GM21723 (cell line): ENCODE data around the gene KANK4.

ENCODE experiments used
- ATAC-seq: cut with Tn5 transposase; IDR thresholded peaks from one replicate; pipeline ENCODE4 v1.9.1; 2021; ENCODE audit warnings: mild to moderate bottlenecking, moderate library complexity; ENCODE audit not compliant: unreplicated experiment

KANK4 gene

DNA sequence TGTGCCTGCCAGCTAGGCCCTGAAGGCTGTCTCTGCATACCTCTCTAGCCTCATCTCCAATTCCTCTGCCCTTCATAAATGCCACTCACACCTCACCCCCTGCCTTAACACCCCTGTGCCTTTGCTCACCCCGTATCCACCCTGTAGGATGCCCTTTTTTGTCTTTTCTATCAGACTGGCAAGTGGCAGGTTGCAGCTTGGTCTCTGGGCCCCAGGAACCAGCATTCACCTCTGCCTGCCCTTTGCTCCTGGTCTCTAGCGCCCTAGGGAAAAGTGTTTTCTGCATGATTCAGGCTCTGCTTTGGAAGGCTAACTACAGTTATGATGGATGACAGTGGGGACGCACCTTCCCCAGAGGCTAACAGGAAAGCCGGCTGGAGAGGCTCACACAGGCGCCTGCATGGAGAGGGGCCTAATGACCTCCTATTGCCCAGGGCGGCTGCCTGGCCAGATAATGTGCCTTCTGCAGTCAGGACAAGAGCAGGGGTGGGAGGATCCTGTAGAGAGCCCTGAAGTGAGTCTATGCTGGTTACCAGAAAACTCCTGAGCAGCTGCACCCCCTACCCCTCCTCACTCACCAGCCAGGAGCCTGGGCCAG, 11.2 kb downstream of the KANK4 start:
- ATAC-seq = no peak

DNA sequence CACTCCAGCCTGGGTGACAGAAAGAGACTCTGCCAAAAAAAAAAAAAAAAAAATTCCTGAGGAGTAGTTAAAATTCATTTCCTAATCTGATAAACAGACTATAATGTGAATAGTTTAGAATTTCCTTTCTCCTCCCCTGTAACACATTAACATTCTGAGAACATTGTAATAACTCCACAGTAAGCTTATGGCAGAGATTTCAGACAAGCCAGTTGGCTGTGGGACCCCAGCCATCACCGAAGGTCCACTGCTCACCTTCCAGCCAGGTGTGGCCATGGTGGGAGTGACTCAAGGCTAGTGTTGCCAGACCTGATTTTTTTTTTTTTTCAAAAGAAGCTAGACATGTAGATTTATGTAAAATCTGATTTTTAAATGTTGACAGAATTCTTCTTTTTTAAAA, 11.8 kb downstream of the KANK4 start:
- ATAC-seq = no peak

DNA sequence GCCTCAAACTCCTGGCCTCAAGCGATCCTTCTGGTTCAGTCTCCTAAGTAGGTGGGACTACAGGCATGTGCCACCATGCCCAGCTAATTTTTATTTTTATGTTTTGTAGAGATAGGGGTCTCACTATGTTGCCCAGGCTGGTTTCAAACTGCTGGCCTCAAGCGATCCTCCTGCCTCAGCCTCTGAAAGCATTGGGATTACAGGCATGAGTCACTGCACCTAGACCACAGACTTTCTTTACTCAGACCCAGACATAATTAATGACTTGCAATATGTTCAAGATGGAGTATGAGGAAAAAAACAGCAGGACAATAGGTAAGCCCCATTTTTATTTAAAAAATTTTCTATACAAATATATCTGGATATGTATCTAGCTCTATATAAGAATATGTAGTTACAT, 13.2 kb downstream of the KANK4 start:
- ATAC-seq = no peak

GRCh38 chr1:62304975-62305374, 14.3 kb downstream of the KANK4 start:
- ATAC-seq = no peak

GRCh38 chr1:62304515-62304914, 14.7 kb downstream of the KANK4 start:
- no peak for ATAC-seq

DNA sequence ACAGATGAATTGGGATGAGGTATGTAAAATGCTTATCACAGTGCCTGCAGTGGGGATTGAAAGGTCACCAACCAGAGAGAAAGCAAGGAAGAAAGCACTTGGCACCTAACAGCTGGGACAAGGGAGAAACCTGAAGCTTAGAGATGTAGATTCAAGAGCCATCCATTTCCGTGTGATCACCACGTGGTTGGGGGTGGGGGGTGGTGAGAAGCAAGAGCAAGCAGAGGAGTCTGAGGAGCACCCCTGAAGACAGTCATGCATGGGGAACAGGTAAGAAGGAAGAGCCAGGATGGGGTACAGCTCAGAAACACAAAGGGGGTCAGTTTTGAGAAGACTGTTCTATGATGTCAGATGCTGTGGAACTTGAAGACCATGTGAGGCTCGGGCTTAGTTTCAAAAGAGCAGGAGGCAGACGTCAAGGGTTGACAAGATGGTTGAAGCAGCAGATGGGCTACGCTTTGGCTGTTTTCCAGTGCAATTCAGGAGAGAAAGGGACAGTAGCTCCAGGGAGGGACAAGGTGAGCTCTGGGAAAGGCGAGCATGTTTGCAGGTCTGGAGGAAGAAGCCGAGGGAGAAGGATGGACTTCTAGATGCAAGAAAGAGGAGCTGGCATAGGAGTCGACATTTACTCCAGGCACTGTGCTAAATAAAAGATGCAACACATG, 17.4 kb downstream of the KANK4 start:
- no peak for ATAC-seq

DNA sequence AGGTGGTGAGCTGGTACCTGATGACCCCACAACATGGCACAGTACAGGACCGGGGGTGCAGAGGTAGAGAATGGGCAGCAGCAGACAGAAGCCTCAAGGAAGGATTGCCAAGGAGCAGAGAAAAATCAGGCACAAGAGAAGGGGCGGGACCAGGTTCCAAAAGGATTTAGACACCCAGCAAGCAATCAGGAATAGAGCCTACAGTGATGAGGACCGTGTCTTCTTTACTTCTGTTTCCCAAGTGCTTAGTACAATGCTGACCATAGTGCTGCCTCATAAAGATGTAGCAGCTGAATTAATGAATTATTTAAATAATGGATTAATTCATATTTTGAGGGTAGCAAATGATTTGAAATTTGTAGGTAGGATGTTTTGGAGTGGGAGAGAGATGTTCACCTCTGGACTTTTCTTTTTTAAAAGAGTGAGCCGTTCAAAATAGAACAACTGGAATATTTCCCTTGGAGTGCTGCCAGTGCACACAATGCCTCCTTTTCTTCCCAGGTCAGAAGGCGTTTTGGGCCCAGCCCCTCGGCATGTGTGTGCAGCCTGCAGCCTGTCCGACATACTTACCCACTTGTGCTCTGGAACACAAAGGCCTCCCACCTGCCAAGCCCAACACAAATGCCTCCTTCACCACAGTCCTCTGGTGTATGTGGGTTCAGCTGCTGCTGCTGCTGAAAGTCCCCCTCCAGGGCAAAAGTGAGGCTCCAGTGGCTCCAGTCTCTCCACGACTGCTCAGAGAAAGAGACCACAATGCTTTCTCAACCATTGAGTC, 19.6 kb downstream of the KANK4 start:
- ATAC-seq = no peak

GRCh38 chr1:62295921-62296491, 23.2 kb downstream of the KANK4 start:
- peak; percentile 78 for ATAC-seq

- ATAC-seq = no peak
Measured at GRCh38 chr1:62294261-62294660, 25.0 kb downstream of the KANK4 start.

DNA sequence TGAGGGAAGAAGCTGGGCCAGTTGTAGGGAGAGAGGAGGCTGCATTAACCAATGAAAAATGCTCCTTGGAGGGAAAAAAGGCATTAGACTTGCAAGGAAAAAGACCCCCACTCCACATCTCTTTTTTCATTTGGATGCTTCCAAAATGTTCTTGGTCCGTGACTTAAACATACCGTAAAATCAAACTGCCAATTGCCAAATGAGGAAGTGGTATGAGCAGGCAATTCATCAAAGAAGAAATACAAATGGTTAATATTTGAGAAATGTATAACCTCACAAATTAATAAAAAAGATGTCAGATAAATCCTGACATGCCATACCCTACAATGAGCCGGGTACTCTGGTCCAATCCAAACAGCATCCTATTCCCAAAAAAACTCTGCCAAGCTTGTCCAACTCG, 30.6 kb downstream of the KANK4 start:
- no peak for ATAC-seq

DNA sequence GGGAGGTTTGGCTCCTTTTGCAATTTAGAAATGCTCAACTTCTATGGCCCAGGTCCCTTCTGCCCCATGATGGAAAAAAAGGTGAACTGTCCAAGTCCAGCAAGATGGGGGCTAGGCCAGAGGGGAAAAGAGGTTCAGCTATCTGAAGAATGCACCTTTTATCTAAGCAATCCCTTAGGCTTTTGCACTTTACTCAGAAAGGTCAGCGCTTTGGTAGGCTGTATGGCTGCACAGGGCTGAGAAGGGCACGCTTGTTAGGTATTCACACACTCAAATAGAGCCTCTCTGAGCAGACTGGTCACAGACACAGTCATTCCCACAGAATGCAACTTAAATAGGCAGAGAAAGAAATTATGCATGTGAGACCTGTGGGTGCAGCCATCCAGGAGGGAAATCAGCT, 31.0 kb downstream of the KANK4 start:
- no peak for ATAC-seq

DNA sequence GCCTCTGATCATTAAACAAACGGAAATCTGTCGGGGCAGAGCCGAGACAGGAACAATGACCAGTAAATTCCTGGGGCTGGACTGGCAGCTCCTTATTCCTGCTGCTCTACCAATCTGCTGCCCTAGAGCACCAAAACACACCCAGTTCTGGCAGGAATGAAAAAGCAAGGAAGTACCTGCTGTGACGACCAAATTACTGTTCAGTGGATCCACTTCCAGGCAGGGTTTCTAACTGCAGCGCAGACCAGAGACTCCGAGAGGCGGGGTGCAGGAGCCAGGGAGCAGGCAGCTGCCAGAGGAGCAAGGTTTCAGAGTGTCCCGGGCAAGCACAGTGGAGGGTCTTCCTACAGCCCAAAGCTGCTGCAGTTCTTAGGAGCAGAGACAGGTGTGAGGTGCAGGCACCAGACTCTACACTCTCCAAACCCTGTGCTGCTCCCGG, 32.4 kb downstream of the KANK4 start:
- no peak for ATAC-seq

DNA sequence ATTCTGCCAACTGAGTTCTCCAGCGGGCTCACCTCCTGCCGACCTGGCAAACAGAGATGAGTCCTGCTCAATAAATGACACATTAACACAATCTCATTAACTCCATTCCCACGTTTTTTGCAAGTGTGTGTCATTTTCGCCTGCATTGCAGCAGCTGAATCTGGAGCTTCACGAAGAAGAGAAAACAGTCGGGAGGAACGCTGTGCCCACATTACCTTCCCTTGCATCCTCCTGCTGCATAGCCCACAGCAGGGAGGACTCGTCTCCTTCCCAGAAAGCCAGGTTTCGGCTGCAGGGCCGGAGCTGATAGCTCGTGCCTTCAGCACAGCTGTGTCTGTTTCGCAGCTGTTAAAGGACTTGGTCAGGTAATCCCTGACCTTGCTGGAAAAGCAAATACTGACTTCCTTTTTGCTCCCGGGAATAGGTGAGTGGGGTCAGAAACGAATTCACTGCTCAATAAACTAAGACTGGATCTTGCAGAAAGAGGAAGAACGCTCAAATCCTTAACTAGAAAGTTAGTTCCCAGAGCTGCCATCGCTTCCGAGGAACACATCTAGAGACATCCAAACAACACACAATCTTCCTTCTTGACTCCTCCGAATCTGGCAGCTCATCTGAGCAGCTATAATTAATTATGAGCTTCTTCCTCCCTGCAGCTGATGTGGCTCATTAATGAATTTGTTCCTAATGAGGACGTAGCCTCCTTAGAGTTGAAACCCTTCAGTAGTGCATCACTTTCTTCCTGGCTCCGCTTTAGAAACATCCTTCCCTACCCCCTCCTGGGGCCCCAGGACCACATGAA, 33.0 kb downstream of the KANK4 start:
- ATAC-seq = no peak

- ATAC-seq = no peak
Measured at GRCh38 chr1:62285440-62285839, 33.8 kb downstream of the KANK4 start.

DNA sequence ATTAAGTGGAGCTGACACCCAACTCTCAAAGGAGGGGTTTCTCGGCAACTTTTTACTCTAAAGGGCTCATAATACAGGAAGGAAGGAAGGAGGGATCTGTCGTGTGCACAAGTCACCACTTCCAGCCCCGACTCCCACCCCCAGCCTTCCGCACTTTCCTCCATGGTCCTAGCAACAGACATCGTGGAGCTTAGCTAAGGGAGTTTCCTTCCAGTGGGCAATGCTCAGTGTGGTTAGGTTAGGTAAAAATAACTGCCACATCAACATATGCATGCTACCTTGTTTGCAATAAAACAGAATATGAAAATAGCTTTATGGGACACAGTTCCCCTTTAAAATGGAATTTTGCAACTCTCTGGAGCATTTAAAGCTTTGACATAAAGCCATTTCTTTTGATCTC, 35.2 kb downstream of the KANK4 start:
- no peak for ATAC-seq

DNA sequence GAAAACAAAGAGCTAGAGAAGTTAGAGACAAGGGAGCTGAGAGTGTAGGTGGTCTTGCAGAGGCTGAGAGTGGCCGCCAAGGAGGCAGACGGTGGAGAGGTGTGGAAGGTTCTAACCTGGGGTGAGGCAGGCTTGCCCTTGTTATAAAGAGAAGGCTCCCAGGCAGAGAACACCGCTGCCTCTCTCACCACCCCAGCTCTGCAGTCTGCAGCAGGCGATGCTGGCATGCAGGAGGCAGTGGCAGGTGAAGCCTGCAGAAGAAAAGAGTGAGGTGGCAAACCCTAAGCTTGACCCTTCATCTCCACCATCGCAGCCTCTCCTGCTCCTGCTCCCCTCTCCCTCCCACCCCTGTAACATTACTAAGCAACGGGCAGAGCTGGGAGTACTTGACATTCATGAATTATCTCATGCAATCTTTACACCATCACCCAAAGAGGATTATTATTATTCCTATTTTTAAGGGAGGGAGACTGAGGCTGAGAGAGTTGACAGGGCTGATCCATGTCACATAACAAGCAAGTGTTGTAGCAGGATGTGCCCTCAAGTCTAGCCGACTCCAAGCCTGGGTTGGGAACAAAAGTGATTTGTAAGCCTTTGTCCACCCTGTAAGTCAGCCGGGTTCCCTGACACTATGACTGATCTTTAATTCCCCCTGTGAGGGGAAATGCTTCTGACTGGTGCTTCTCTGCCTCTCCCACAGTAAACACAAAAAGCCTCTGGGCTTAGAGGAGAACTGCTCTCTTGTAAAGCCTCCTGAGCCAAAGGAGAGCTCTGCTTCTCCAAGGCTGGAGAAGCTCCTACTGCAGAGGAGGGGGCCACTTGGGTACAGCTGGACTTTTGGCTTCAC, 36.1 kb downstream of the KANK4 start:
- no peak for ATAC-seq

DNA sequence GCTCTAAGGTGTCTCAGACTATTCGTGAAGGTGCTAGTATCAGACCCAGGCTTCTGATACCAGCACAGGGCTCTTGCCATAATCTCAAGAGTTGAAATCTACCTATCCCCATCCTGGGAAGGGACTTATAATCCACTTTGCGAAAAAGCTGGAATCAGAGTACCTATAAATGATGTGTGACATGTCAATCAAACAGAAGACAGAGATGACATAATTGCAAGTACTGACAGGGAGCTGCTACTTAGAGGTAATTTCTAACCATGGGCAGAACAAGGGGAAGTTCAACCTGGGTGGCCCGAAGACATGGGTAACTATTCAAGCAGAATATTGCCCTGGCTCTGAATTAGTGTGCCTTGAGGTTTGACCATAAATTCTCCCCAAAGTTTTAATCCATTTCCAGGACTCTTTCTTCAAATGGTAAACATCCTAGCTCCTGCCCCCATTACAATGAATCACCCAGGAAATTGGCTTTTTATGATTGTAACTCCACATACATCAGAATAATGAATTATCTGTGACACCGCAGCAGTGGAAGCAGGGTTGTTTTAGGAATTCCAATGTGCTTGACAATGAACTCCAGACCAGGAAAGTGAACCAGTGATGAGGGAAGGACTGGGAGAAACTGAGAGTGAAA, 37.2 kb downstream of the KANK4 start:
- ATAC-seq = no peak

- ATAC-seq = no peak
Measured at GRCh38 chr1:62280960-62281465, 38.2 kb downstream of the KANK4 start.

DNA sequence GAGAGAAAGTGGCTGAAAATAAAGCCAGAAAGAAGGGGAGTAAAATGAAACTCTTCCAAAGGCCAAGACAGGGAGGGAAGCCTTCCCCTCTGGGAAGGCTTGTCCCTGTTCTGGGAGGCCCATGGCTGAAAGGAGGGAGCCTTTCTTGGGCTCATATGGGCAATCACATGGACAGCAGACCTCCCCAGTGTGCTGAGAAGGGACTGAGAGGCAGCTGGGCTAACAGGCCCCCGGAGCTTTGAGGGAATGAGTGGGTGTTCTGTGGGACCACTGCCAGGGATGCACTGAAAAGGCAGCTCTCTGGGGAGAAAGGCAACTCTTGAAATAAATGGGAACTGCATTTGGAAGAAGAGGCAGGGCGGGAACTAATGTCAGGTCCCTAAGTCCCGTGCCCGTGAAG, 39.1 kb downstream of the KANK4 start:
- no peak for ATAC-seq
